ENCODE data around the gene MORN3.

The MORN3 gene

DNA sequence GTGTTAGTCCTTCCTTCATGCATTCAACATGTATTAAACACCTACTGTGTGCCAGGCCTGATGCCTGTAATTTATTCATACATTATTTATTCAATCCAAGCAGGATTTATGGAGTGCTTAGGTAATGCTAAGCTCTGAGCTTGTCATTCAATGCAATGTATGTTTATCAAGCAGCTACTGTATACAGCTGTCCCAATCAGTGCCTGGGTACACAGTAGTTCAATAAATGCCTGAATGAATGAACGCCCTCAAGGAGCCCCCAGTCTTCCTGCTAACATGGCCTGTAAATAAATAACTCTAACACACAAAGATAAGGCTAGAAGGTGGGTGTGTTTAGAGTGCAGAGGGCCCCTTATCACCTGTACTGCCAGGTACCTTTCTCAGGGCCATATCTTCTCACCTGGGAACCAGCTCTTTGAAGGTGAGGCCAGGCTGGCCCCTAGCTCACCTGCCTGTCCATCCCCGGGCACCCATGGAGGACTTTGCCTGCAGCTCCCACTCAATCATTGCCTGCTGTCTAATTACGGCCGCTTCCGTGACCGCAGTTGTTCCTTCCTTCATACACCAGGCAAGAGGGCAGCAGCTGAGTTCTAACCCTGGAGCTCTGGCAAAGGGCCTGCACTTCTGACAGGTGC lies 68.6 kb downstream of the MORN3 start:
- DNase-seq = no peak
